Measurements from ENCODE around the gene NSD2. TPM values are rescaled to one million over a fixed set of nuclear protein-coding genes. Genes with fewer than 3 reads are reported as not detected.
"Not testable (repeated sequence)": the region's sequence is repeated elsewhere in the genome, so short reads cannot be mapped to it uniquely, and the experiment has no call there.

The NSD2 gene
- total RNA-seq, 4 donors from 2014 or later, result 56.0 to 255 (median 98.9) TPM

GRCh38 chr4:1832690-1833089, 38.5 kb upstream of the NSD2 start:
- DNase-seq, result no peak
- no peak overlapping the region for H3K27ac ChIP-seq
- H3K4me3 ChIP-seq, result no peak overlapping the region
- no peaks in the 10 kb centered on the region for H3K9me3 ChIP-seq
- no peaks in the 10 kb centered on the region for H3K4me1 ChIP-seq
- no peaks in the 10 kb centered on the region for H3K27me3 ChIP-seq
- no peak for TF ChIP-seq POLR2A (IDR thresholded peaks at IDR 0.05)
- TF ChIP-seq CTCF (IDR thresholded peaks at IDR 0.05), result no peak
- peaks cover 0 to 73% (median 0%) of the 10 kb centered on the region in 3 donors for H3K36me3 ChIP-seq

- Histone ChIP-seq H3K9me3 (no peaks in the 10 kb centered on the region), H3K36me3 (peaks cover 0 to 81% (median 0%) of the 10 kb centered on the region in 3 donors), H3K4me1 (no peaks in the 10 kb centered on the region), H3K4me3 (no peak overlapping the region), H3K27ac (no peak overlapping the region), H3K27me3 (no peaks in the 10 kb centered on the region)
- DNase-seq, result no peak
- no peak for TF ChIP-seq CTCF (IDR thresholded peaks at IDR 0.05)
- no peak for TF ChIP-seq POLR2A (IDR thresholded peaks at IDR 0.05)
Measured at GRCh38 chr4:1833307-1834046, 37.7 kb upstream of the NSD2 start.

GRCh38 chr4:1834047-1834775, 37.0 kb upstream of the NSD2 start:
- no peak overlapping the region for H3K4me3 ChIP-seq
- H3K27me3 ChIP-seq, result no peaks in the 10 kb centered on the region
- no peaks in the 10 kb centered on the region for H3K4me1 ChIP-seq
- DNase-seq, result no peak
- no peaks in the 10 kb centered on the region for H3K9me3 ChIP-seq
- peaks cover 0 to 88% (median 0%) of the 10 kb centered on the region in 3 donors for H3K36me3 ChIP-seq
- H3K27ac ChIP-seq, result no peak overlapping the region
- TF ChIP-seq CTCF (IDR thresholded peaks at IDR 0.05) (no peak), POLR2A (IDR thresholded peaks at IDR 0.05) (no peak)

- H3K27me3 ChIP-seq, DNase-seq, H3K4me1 ChIP-seq, H3K27ac ChIP-seq, H3K9me3 ChIP-seq, H3K4me3 ChIP-seq: not testable (repeated sequence)
- peaks cover 0 to 97% (median 0%) of the 10 kb centered on the region in 3 donors for H3K36me3 ChIP-seq
Measured at GRCh38 chr4:1835836-1836235, 35.4 kb upstream of the NSD2 start.

- Histone ChIP-seq H3K27me3 (no peaks in the 10 kb centered on the region), H3K4me1 (no peaks in the 10 kb centered on the region), H3K9me3 (no peaks in the 10 kb centered on the region), H3K36me3 (peaks cover 0 to 97% (median 0%) of the 10 kb centered on the region in 3 donors), H3K27ac (no peak overlapping the region), H3K4me3 (no peak overlapping the region)
- no peak for DNase-seq
- no peak for TF ChIP-seq POLR2A (IDR thresholded peaks at IDR 0.05)
- TF ChIP-seq CTCF (IDR thresholded peaks at IDR 0.05), result no peak
Measured at GRCh38 chr4:1836650-1837049, 34.5 kb upstream of the NSD2 start.

GRCh38 chr4:1837069-1837468, 34.1 kb upstream of the NSD2 start:
- Histone ChIP-seq H3K4me1 (no peaks in the 10 kb centered on the region), H3K27me3 (no peaks in the 10 kb centered on the region), H3K4me3 (no peak overlapping the region), H3K36me3 (peaks cover 0 to 97% (median 0%) of the 10 kb centered on the region in 3 donors), H3K9me3 (no peaks in the 10 kb centered on the region), H3K27ac (no peak overlapping the region)
- DNase-seq, result no peak
- TF ChIP-seq CTCF (IDR thresholded peaks at IDR 0.05), result no peak

All from Peyer's patch (tissue), 4 donors.